Breast epithelium (tissue), 4 donors: ENCODE data around the gene SEC14L1. TPM values are rescaled to one million over a fixed set of nuclear protein-coding genes. Genes with fewer than 3 reads are reported as not detected.

Source experiments
- DNase-seq, 2 donors: peaks; one replicate each; pipeline ENCODE4 v3.0.0-alpha.2; 2019; ENCODE audit warnings: low spot score in 2 of 2
- H3K27ac ChIP-seq, 2 donors: fragments of 200-600 bp; sonication (generic) in 1 of 2; one replicate each; pipeline ENCODE4 v1.5.1; 2016 to 2019; ENCODE audit warnings: mild to moderate bottlenecking in 1 of 2
- H3K27me3 ChIP-seq, 2 donors: fragments of 200-600 bp; sonication (generic) in 1 of 2; one replicate each; pipeline versions ENCODE4 v1.5.1 to v1.6.0; 2017 to 2019; ENCODE audit warnings: control low read depth in 1 of 2, mild to moderate bottlenecking in 1 of 2
- H3K36me3 ChIP-seq: fragments of 200-600 bp; one replicate; pipeline ENCODE4 v1.5.1; 2019
- H3K4me1 ChIP-seq, 2 donors: fragments of 200-600 bp; sonication (generic); one replicate each; pipeline ENCODE4 v1.5.1; 2016 to 2019; ENCODE audit warnings: control low read depth in 1 of 2
- H3K4me3 ChIP-seq, 3 donors: fragments of 200-600 bp; sonication (generic); 1 replicate in 2 of 3; 2 replicates in 1 of 3; pipeline ENCODE4 v1.5.1; 2016 to 2019; ENCODE audit warnings: mild to moderate bottlenecking in 3 of 3, moderate library complexity in 2 of 3
- H3K9me3 ChIP-seq, 2 donors: fragments of 200-600 bp; sonication (generic) in 1 of 2; one replicate each; pipeline ENCODE4 v1.5.1; 2016 to 2019; ENCODE audit warnings: control low read depth in 1 of 2
- POLR2A ChIP-seq: fragments of 450-650 bp; IDR thresholded peaks from one replicate; pipeline ENCODE4 v1.6.1; 2016; ENCODE audit warnings: antibody characterized with exemption, mild to moderate bottlenecking, moderate library complexity
- POLR2AphosphoS5 ChIP-seq, 3 donors: sonication (generic); formaldehyde crosslinking; IDR thresholded peaks; one replicate each; pipeline ENCODE4 v1.6.1; 2017; ENCODE audit warnings: antibody characterized with exemption in 3 of 3
- intact Hi-C: fragments of 100-400 bp; cut with DNase I; formaldehyde crosslinking; loops from one replicate; pipeline ENCODE4 v1.15.1; 2023; ENCODE audit warnings: low total_unique reads
- total RNA-seq, 3 donors: library from RNA; depleted of rRNA; stranded (reverse); fragments of >200 nt; gene quantifications; one replicate each; pipeline ENCODE4 v1.1.0, GENCODE V29; 2016
- TF ChIP-seq, protein P1 (sequence below), 3 donors: fragments of 450-650 bp; IDR thresholded peaks; one replicate each; pipeline ENCODE4 v1.5.1; 2016 to 2017; ENCODE audit warnings: antibody characterized with exemption in 3 of 3, mild to moderate bottlenecking in 3 of 3, moderate library complexity in 3 of 3

SEC14L1 gene
- total RNA-seq, 3 donors from 2014 or later = 52.2 to 106 (median 59.6) TPM

DNA sequence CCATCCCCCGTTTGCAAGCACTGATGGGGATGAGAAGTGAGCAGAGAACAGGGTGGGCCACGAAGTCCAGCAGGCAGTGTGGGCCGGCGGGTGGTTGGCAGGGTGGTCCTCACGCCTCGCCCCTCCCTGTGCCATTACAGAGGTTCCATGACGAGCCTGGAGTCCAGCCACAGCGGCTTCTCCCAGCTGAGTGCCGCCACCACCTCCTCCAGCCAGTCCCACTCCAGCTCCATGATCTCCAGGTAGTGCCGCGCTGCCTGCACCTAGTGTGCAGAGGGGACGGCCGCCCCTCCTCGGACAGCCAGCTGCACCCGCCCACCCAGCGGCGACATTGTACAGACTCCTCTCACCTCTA lies 73.0 kb downstream of the SEC14L1 start:
- Histone ChIP-seq H3K4me3 (no peak overlapping the region), H3K4me1 (no peaks in the 10 kb centered on the region), H3K27me3 (no peaks in the 10 kb centered on the region), H3K27ac (no peak overlapping the region), H3K9me3 (no peaks in the 10 kb centered on the region), H3K36me3 (peaks cover 16% of the 10 kb centered on the region)
- intact Hi-C loops = no loop called here
- TF ChIP-seq POLR2A = no peak
- TF ChIP-seq, protein P1, sequence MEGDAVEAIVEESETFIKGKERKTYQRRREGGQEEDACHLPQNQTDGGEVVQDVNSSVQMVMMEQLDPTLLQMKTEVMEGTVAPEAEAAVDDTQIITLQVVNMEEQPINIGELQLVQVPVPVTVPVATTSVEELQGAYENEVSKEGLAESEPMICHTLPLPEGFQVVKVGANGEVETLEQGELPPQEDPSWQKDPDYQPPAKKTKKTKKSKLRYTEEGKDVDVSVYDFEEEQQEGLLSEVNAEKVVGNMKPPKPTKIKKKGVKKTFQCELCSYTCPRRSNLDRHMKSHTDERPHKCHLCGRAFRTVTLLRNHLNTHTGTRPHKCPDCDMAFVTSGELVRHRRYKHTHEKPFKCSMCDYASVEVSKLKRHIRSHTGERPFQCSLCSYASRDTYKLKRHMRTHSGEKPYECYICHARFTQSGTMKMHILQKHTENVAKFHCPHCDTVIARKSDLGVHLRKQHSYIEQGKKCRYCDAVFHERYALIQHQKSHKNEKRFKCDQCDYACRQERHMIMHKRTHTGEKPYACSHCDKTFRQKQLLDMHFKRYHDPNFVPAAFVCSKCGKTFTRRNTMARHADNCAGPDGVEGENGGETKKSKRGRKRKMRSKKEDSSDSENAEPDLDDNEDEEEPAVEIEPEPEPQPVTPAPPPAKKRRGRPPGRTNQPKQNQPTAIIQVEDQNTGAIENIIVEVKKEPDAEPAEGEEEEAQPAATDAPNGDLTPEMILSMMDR (IDR thresholded peaks at IDR 0.05) = no peak
- TF ChIP-seq POLR2AphosphoS5 (IDR thresholded peaks at IDR 0.05) = no peak
- DNase-seq = no peak

DNA sequence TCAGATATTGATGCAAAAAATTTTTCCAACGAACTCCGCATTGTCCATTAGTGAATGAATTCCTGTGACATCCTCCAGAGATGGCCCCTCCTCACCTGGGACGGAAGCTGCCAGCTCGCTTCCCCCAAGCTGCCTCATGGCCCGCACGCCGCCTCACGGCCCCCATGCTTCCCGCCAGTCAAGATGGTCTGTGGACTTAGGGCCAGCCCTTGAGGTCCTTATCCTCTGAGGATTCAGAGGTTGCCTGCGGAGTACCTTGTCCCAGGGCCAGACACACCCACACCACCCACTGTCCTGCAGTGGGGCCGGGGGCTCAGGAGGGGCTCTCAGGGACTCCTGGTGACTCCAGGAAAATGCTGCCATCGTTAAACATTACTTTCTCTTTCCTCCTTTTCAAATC lies 73.6 kb downstream of the SEC14L1 start:
- H3K27ac ChIP-seq = no peak overlapping the region
- no peak for DNase-seq
- TF ChIP-seq POLR2AphosphoS5 (IDR thresholded peaks at IDR 0.05) (no peak), POLR2A (no peak)
- TF ChIP-seq, protein P1 (IDR thresholded peaks at IDR 0.05) = no peak
- H3K4me3 ChIP-seq = no peak overlapping the region
- no peaks in the 10 kb centered on the region for H3K9me3 ChIP-seq
- intact Hi-C loops = no loop called here
- peaks cover 16% of the 10 kb centered on the region for H3K36me3 ChIP-seq
- no peaks in the 10 kb centered on the region for H3K4me1 ChIP-seq
- no peaks in the 10 kb centered on the region for H3K27me3 ChIP-seq

DNA sequence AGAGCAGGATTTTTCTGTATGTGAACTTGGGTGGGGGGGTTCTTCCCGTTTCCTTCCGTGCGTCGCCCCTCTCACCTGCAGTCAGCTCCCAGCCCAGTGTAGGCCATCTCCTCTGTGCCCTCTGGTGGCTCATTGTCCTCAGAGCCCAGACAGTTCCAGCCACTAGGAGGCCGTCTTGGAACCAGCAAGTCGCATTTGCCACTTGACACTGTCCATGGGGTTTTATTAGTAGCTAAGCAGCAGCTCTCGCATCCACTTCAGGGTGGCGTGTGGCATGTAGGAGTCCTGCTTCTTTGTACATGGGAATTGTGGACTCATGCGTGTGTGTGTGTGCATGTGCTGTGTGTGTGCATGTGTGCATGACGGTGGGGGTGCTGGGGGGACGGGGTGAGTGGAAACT lies 74.0 kb downstream of the SEC14L1 start:
- intact Hi-C loops = no loop called here
- H3K4me3 ChIP-seq = no peak overlapping the region
- H3K36me3 ChIP-seq = peaks cover 16% of the 10 kb centered on the region
- no peak for DNase-seq
- no peaks in the 10 kb centered on the region for H3K4me1 ChIP-seq
- H3K27ac ChIP-seq = no peak overlapping the region
- TF ChIP-seq, protein P1 (IDR thresholded peaks at IDR 0.05) = peak in 2 of 3 donors; percentile 21 to 45
- TF ChIP-seq POLR2AphosphoS5 (IDR thresholded peaks at IDR 0.05) = no peak
- no peaks in the 10 kb centered on the region for H3K9me3 ChIP-seq
- H3K27me3 ChIP-seq = no peaks in the 10 kb centered on the region

DNA sequence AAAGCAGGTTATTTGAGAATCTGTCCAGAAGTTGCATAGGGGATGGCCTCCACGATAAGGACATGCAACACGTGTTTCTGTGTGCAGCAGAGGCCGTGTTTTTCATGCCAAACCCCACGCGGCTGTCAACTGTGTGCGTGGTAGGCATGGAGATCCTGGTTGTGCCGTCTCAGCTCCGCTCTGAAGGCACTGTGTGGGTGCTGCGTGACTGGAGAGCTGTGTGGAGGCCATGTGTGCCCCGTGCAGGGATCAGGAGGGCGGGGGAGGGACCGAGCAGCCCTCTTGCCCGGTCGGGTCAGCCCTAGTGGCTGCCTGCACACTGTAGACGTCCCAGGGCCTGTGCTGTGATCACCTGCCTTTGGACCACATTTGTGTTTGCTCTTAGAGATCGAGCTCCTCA lies 74.5 kb downstream of the SEC14L1 start:
- Histone ChIP-seq H3K4me1 (no peaks in the 10 kb centered on the region), H3K27me3 (no peaks in the 10 kb centered on the region)

DNA sequence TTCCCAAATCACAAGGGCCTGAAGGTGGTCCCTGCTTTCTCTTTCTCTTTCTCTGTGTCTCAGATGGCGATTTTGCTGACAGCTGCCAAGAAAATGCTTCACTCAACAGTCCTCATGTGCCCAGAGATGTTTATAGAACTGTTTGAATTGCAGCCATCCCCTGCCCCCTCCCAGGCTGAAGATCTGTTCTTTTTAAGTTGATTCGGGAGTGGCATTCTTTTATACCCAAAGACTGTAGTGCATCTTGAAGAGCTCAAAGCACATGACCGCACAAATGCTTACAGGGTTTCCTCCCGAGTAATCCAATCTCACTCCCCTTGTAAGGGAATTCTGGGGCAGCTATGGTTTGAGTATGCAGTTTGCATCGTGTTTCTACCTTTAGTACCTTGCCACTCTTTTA lies 75.7 kb downstream of the SEC14L1 start:
- Histone ChIP-seq H3K4me1 (no peaks in the 10 kb centered on the region), H3K36me3 (peaks cover 12% of the 10 kb centered on the region), H3K4me3 (no peak overlapping the region), H3K9me3 (no peaks in the 10 kb centered on the region), H3K27ac (no peak overlapping the region), H3K27me3 (no peaks in the 10 kb centered on the region)
- no peak for TF ChIP-seq POLR2A
- TF ChIP-seq POLR2AphosphoS5 (IDR thresholded peaks at IDR 0.05) = no peak
- TF ChIP-seq, protein P1 (IDR thresholded peaks at IDR 0.05) = no peak
- intact Hi-C loops = no loop called here
- DNase-seq = no peak

More for the DNA sequence above, 74.5 kb downstream of the SEC14L1 start:
- intact Hi-C loops = no loop called here
- no peak overlapping the region for H3K27ac ChIP-seq
- DNase-seq = no peak
- no peak overlapping the region for H3K4me3 ChIP-seq
- no peaks in the 10 kb centered on the region for H3K9me3 ChIP-seq
- peaks cover 16% of the 10 kb centered on the region for H3K36me3 ChIP-seq
- no peak for TF ChIP-seq POLR2A
- no peak for TF ChIP-seq POLR2AphosphoS5 (IDR thresholded peaks at IDR 0.05)
- TF ChIP-seq, protein P1 (IDR thresholded peaks at IDR 0.05) = no peak
